ENCODE measurements around the gene IFNL3. TPM values are rescaled to one million over a fixed set of nuclear protein-coding genes. Genes with fewer than 3 reads are reported as not detected.
"Not testable (repeated sequence)": the region's sequence is repeated elsewhere in the genome, so short reads cannot be mapped to it uniquely, and the experiment has no call there.

Gene IFNL3
- not detected in 2 replicates for total RNA-seq

DNA sequence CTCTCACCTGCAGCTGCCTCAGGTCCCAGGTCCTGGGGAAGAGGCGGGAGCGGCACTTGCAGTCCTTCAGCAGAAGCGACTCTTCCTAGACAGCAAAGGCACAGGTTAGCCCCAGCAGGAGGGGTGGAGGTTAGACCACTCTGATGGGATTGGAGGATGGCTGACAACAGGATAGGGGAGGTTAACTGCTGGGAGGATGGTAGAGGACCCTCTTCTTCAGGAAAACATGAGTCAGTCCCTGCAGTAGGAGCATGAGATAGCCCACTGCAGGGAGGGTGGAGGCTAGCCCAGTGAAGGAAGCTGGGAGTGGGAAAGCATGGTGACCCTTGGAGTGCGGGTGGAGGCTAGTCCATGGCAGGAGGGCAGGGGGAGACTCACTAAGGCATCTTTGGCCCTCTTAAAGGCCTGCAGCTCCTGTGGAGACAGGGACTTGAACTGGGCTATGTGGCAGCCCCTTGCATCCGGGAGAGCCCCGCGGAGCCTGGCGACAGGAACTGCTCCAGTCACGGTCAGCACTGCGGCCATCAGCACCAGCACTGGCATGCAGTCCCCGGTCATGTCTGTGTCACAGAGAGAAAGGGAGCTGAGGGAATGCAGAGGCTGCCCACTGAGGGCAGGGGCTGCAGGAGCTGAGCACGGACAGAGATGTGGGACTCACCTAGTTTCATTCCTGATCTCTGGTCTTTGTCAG is at the start of gene IFNL3:
IFNL3 (minus strand) TSS at position 597 of the 691 bp plus-strand sequence; CDS start at position 558, 39 bp downstream.
- intact Hi-C loops (cut with micrococcal nuclease): not testable (repeated sequence)

DNA sequence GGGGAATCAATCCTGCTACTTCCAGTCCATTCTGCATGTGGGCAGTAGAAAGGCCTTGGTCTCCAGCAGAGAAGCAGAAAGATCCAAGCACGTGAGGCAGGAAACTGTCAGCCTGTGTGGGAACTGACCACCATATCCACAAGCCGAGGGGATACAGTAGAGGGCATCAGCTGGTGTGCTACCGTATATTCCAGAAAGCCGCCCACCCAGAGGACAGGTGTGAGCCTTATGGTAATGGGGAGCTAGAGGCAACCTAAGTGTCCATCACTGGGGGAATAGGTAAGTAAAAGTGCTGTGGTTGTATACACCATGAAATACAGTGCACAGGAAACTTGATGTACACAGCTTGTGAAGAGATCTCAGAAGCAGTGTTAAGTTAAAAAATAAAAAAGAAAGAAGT is 48.6 kb upstream of the IFNL3 start:
- intact Hi-C loops (cut with micrococcal nuclease): no loop called here

DNA sequence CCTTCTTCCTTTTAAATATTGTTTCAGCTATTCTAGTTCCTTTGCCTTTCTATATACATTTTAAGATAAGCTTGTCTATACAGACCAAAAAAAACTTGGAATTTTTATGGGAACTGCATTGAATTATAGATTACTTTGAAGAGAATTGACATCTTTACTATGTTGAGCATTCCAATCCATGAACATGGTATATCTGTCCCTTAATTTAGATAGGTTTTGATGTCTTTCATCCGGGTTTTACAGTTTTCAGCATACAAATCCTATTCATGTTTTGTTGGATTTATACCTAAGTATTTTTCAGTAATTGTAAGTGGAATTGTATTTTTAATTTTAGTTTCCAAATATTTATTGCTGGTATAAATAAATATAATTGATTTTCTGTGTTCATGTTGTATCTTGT is 39.2 kb upstream of the IFNL3 start:
- intact Hi-C loops (cut with micrococcal nuclease): no loop called here

DNA sequence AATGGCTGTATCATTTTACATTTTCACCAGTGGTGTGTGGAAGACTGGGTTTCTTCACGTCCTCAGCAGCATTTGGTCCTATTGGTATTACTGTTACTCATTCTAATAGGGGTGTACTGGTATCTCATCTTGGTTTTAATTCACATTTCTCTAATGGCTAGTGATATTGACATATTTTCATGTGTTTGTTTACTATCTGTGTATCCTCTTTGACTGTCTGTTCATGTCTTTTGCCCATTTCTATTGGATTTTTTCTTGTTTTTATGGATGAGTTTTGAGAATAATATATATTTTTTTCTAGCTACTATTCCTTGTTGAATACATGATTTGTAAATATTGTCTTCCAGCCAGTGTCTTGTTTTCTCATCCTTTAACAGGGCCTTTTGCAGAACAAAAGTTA is 37.2 kb upstream of the IFNL3 start:
- intact Hi-C loops (cut with micrococcal nuclease): no loop called here

DNA sequence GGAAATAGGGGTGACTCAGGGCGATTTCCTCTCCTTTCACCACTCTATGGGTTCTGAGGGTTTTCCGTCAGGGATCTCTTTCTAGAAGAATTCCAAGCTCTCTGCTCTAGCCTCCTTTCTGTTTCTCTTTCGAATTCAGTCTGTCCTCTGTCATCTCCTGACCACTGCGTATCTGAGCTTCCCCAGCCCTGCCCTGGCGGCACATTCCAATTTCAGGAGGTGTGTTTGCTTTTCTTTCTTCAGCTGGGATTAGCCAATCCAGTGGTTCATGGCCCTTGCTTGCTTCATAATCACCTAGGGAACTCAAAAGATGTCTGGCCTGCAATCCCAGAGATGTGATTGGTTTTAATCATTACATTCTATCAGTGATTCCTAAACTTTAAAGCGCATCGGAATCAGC is 32.8 kb upstream of the IFNL3 start:
- intact Hi-C loops (cut with micrococcal nuclease): no loop called here

DNA sequence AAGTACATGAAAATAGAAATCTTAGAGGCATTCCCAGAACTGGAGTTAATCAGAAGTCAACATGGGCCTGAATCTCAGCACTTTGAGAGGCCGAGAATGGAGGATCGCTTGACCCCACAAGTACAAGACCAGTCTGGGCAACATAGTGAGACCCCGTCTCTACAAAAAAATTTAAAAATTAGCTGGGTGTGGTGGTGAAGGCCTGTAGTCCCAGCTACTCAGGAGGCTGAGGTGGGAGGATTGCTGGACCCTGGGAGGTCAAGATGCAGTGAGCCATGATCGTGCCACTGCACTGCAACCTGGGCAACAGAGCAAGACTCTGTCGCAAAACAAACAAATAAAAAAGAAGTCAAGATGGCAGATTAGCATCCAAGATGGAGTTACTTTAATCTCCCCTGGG is 31.9 kb upstream of the IFNL3 start:
- intact Hi-C loops (cut with micrococcal nuclease): no loop called here

DNA sequence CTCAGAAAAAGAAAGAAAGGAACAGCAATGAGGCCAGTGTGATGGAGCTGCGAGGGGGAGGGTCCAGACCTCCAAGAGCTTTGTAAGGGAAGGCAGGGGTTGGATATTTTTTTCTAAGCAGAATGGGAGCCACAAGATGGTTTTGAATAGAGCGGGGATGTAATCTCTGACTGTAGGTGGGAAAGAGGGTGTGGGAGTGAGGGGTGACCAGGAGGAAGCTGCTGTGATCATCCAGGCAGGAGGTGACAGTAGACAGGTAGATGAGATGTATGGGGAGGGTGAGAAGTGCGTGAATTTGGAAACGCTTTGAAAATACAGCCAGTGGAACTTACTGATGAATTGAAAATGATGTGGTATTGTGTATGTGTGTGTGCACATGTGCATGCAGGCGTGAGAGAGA is 30.8 kb upstream of the IFNL3 start:
- intact Hi-C loops (cut with micrococcal nuclease): no loop called here

DNA sequence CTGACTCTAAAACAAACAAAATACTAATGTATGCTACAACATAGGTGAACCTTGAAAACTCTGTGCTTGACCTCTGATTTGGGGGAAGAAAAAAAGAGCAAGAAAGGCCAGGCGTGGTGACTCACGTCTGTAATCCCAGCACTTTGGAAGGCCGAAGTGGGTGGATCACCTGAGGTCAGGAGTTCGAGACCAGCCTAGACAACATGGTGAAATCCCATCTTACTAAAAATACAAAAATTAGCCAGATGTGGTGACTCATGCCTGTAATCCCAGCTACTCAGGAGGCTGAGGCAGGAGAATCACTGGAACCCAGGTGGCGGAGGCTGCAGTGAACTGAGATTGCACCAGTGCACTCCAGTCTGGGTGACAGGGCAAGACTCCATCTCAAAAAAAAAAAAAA is 29.1 kb upstream of the IFNL3 start:
- intact Hi-C loops (cut with micrococcal nuclease): not testable (repeated sequence)

DNA sequence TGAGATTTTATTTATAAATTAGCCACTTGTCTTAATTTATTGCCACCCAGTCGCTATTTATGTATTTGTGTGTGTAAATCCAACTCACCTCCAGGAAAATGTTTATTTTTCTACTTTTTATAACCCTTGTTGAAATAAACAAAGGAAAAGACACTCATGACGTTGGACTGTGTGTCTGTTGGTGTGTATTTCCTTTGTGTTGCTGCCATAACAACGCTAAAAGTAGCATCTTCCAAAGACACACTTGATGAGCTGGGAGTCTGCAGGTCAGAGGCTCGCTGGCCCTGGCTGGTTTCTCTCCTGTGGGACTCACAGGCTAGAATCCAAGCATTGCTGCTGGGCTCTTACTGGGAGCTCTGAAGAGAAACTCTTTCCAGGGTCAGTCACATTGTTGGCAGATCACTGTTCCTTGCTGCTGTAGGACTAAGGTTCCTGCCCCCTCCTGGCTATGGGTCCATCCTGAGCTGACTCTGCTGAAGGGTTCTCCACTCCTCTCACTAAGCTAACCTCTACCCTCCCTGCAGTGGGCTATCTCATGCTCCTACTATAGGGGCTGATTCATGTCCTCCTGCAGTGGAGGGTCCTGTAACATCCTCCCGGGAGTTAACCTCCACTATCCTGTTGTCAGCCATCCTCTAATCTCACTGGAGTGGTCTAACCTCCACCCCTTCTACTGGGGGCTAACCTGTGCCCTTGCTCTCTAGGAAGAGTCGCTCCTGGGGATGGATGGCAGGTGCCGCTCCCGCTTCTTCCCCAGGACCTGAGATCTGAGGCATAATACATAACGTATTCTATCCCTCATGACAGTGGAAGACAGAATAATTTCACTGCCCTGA is 25.4 kb upstream of the IFNL3 start:
- intact Hi-C loops (cut with micrococcal nuclease): no loop called here

DNA sequence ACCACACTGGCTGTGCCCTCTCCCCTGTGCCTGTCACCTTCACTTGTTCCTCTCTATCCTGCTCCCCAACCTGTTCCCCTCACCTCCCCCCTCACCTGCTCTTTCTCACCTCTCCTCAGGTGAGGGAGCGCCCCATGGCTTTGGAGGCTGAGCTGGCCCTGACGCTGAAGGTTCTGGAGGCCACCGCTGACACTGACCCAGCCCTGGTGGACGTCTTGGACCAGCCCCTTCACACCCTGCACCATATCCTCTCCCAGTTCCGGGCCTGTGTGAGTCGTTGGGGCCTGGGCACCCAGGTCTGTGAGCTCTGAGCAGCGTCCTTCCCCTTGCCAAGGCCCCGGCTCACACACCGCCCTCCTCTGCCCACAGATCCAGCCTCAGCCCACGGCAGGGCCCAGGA is 24.6 kb upstream of the IFNL3 start:
- intact Hi-C loops (cut with micrococcal nuclease): not testable (repeated sequence)

DNA sequence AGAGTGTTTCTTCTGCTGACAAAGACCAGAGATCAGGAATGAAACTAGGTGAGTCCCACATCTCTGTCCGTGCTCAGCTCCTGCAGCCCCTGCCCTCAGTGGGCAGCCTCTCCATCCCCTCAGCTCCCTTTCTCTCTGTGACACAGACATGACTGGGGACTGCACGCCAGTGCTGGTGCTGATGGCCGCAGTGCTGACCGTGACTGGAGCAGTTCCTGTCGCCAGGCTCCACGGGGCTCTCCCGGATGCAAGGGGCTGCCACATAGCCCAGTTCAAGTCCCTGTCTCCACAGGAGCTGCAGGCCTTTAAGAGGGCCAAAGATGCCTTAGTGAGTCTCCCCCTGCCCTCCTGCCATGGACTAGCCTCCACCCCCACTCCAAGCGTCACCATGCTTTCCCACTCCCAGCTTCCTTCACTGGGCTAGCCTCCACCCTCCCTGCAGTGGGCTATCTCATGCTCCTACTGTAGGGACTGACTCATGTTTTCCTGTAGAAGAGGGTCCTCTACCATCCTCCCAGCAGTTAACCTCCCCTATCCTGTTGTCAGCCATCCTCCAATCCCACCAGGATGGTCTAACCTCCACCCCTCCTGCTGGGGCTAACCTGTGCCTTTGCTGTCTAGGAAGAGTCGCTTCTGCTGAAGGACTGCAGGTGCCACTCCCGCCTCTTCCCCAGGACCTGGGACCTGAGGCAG is 23.9 kb upstream of the IFNL3 start:
- intact Hi-C loops (cut with micrococcal nuclease): not testable (repeated sequence)

DNA sequence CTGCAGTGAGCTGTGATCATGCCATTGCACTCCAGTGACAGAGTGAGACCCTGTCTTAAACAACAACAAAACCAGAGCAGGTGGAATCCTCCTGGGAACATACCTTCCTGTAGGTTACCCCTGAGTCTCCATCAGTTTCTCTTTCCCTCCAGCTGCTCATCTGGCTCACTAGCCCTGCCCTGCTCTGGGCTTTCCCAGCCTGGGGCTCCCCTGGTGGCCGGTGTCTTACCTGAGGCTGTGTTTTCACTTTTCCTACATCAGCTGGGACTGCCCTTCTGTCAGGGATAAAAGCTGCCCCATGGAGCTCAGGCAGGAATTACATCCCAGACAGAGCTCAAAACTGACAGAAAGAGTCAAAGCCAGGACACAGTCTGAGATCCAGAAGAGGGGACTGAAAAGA is 23.3 kb upstream of the IFNL3 start, which contains the start of gene IFNL2:
IFNL2 (plus strand) TSS at position 312 of the 400 bp plus-strand sequence. CDS start 173 bp downstream, outside the sequence.
- intact Hi-C loops (cut with micrococcal nuclease): not testable (repeated sequence)

DNA sequence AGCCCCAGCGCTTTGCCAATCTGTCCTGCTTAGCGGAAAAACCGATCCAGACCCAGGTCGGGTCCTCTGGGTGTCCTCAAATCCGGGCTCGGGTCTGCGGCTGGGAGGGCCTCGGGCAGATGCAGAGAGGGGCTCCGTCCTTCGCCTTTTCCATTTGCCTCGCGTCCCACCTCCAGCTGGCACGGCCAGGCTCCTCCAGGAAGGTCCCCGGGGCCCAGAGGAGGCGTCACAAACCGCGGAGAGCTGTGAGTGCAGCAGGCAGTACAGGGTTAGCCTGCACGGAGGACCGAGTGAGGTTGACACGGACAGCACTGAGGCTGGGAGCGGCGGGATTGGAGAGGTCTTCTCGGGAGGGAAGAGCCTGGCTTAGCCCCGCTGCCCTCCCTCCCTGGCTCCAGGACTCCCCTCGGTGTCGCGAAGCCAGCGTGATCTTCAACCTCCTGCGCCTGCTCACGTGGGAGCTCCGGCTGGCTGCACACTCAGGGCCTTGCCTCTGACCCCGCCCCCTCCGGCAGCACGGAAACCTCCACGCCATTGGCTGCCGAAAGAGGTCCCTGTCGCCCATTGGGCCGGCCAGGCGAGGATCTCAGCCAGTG is 20.6 kb upstream of the IFNL3 start:
- intact Hi-C loops (cut with micrococcal nuclease): no loop called here

DNA sequence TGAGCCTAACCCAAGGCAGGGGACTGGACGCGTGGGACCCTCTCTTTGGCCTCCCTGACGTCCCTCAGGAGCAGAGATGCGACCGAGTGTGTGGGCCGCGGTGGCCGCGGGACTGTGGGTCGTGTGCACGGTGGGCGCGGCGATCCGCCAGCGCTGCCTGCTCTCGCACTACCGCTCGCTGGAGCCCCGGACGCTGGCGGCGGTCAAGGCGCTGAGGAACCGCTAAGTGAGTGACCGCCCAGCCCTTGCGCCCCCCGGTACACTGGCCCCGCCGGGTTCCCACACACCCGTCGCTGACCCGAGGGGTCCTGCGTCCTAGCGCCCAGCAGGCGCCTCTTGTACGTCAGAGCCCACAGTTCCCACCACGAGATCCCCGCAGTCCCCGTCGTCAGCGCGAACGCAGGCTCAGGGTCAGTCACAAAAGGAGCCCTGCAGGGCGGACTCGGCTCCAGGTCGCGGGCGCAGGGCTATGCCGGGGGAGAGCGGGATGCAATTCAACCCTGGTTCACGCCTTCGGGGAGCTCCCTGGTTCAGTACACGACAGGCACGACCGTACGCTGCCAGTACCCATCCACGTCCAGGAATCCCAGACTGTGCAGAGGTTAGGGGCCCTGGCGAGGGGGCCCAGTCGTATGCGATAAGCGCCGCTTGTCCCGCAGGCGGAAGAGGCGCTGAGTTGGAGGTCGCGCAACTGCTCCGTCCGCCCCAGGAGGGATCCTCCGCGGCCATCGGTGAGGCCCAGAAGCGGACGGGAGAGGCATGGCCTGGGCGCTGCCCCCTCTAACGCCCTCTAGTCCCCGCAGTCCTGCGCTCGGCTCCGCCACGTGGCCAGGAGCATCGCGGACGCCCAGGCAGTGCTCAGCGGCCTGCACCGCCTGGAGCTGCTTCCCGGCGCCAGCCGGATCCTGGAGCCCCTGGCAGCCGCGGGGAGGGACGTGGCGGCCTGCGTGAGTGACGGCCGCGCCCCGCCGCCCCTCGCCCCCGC is 19.8 kb upstream of the IFNL3 start:
- intact Hi-C loops (cut with micrococcal nuclease): no loop called here

DNA sequence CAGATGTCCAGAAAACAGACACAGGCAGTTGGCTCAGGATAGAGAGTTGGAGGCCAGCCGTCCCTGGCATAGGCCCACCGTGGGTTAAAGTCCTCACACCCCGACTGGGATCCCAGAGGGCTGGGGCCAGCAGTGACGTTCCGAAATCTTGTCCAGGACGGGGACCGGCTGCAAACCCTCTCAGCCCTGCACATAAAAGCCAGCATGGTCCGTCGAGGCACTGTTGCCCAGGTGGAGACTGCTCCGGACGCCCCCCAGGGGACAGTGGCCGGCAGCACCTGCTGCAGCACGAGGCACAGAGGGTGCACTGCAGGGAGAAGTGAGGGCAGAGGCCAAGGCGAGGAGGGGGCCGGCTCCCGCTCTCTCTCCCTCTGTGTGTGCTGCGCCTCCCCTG is 19.1 kb upstream of the IFNL3 start:
- intact Hi-C loops (cut with micrococcal nuclease): no loop called here

DNA sequence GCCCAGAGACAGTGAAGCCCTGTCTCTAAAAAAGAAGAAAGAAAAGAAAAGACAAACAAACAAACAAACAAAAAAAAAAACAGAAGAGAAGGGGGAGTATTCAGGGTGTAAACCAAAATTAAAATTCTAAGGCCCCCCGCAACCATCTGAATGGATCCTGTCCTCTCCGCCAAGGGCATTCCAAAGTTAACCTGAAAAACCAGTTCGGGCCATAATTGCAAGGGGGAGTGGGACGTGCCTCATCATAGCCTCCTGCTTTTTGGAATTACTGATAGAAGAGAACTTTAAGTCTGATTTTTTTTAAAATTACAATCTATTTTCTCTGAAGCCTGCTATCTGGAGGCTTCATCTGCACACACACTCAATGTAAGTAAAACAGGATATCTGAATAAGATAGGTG is 17.7 kb upstream of the IFNL3 start:
- intact Hi-C loops (cut with micrococcal nuclease): no loop called here

DNA sequence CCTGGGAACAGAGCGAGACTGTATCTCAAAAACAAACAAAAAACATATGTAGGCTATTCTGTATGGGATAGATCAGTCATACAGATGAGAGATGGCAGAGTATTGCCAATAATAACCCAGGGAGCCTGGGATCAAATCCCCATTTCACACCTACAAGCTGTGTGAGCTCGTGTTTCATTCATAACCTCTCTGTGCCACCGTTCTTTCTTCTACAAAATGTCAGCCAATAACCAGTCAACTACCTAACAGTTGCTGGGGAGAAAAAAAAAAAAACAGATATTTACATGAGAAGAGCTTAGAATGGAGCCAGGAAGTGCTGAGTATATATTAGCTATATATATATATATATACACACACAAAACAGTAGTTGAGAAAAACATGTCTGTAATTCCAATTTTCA is 16.9 kb upstream of the IFNL3 start:
- intact Hi-C loops (cut with micrococcal nuclease): no loop called here

DNA sequence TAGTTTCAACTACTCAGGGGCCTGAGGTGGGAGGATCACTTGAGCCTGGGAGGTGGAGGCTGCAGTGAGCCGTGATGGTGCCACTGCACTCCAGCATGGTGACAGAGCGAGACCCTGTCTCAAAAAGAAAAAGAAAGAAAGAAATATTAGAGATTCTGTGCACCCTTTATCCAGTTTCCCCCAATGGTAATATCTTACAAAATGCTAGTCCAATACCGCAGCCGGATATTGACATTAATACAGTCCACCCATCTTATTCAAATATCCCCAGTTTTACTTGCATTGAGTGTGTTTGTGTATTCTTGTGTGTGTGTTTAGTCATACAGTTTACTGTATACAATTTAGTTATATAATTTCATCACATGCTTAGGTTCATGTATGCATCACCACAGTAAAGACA is 12.4 kb upstream of the IFNL3 start:
- intact Hi-C loops (cut with micrococcal nuclease): no loop called here

DNA sequence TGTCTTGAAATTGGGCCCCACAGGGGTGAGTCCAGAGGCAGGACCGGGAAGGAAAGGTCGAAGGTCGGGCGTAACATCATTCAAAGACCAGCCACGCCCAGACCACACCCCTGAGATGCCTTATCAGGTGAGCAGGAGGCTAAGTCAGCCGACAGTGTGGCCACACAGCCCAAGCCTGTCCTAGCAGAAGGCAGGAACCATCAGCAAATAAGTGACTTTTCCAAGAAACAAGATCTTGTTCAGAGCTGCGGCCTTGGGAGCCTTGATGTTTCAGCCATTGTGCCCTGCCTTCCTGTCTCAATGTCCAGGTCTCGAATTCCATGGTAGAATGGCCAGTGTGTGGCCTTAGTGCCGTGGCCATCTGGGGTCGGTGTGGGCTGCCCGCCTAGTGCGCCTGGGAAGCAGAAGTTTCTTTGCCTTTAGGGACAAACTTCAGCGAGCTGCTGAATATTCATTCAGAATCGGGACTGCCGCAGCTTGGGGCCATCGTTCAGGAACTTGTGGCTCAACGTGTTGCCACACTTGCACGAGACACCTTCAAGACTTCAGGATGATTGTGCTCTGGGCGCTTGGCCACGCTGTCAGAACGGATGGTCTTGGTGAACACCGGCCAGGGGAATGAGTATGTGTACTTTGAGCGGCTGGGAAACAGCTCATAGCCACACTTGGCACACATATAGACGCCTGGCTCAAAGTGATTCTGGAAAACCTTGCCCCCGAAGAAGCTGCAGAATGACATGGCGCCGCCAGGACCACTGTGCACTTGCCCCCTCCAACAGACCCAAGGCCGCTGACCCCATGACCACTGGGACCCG is 9.9 kb upstream of the IFNL3 start:
- intact Hi-C loops (cut with micrococcal nuclease): no loop called here

Measured in T-helper 1 cell treated with Interleukin-12 subunit alpha and Interleukin-12 subunit beta and Interleukin-4 antibody, amounts not matched to agents 30 ng/mL and 1 ng/mL, for 36 hours (primary cell).